Skeletal muscle satellite cell (primary cell): ENCODE measurements around the gene NAAA.

Experiments used
- H3K27me3 ChIP-seq: 2 replicates; pipeline ENCODE4 v1.7.0; 2013; ENCODE audit warnings: low read length; ENCODE audit not compliant: control insufficient read depth, insufficient read depth
- H3K36me3 ChIP-seq: 2 replicates; pipeline ENCODE4 v1.7.0; 2013; ENCODE audit warnings: mild to moderate bottlenecking, control low read depth, low read length; ENCODE audit not compliant: insufficient read depth
- H3K4me1 ChIP-seq: 2 replicates; pipeline ENCODE4 v1.7.0; 2013; ENCODE audit warnings: low read length; ENCODE audit not compliant: control insufficient read depth, insufficient read depth
- H3K4me2 ChIP-seq: 2 replicates; pipeline ENCODE4 v1.7.0; 2013; ENCODE audit warnings: mild to moderate bottlenecking, low read length
- H3K4me3 ChIP-seq: 2 replicates; pipeline ENCODE4 v1.7.0; 2013; ENCODE audit warnings: low read length
- H3K9ac ChIP-seq: 2 replicates; pipeline ENCODE4 v1.7.0; 2013; ENCODE audit warnings: mild to moderate bottlenecking, low read depth, low read length, moderate library complexity
- H3K9me3 ChIP-seq: replicated peaks from 2 replicates; pipeline ENCODE4 v1.7.0; 2013; ENCODE audit warnings: mild to moderate bottlenecking, control low read depth, low read length

The NAAA gene

GRCh38 chr4:75889537-75890199, 51.1 kb downstream of the NAAA start:
- no peak overlapping the region for H3K9ac ChIP-seq
- no peaks in the 10 kb centered on the region for H3K36me3 ChIP-seq
- no peak overlapping the region for H3K4me3 ChIP-seq
- H3K4me2 ChIP-seq, result no peak overlapping the region
- H3K4me1 ChIP-seq, result no peaks in the 10 kb centered on the region
- H3K9me3 ChIP-seq, result no peaks in the 10 kb centered on the region
- H3K27me3 ChIP-seq, result peaks cover 34% of the 10 kb centered on the region

DNA sequence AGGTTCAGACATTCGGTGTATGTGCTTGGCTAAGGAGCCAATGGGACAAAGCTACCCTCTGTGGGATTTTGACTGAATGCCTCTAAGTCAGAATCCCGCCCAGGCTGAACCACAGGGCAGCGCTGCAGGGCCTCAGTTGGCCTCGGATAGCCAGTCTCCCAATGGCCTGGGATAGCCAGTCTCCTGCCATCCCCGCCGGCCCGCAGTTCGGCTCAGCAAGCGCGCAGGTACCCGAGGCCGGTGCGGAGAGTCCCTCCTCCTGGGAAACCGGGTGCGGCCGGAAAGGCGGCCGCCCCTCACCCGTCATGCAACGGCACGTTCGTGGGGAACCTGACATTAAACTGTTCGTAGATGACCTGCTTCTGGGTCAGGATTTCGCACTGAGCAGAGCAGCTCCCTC, 54.7 kb downstream of the NAAA start:
- Histone ChIP-seq H3K4me3 (no peak overlapping the region), H3K4me2 (no peak overlapping the region), H3K9ac (no peak overlapping the region), H3K4me1 (no peaks in the 10 kb centered on the region), H3K9me3 (no peaks in the 10 kb centered on the region), H3K36me3 (no peaks in the 10 kb centered on the region), H3K27me3 (peaks cover 36% of the 10 kb centered on the region)

DNA sequence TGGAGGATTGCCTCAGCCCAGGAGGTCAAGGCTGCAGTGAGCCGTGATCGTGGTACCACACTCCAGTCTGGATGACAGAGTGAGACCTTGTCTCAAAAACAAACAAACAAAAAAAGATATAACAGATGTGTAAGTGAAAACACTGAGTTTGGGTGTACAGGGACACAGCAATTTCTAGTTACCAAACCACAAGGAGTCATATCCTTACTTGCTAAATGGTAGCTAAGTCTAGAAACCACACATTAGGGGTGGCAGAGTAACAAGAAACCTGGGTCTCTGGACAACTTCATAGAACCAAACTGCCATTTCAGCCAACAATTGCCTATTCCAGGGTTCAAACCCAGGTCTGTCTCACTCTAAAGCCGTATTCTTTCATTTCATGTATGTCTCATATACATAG, 59.3 kb downstream of the NAAA start:
- no peak overlapping the region for H3K9ac ChIP-seq
- H3K4me3 ChIP-seq, result no peak overlapping the region
- no peaks in the 10 kb centered on the region for H3K36me3 ChIP-seq
- H3K27me3 ChIP-seq, result peaks cover 33% of the 10 kb centered on the region
- no peak overlapping the region for H3K4me2 ChIP-seq
- H3K9me3 ChIP-seq, result no peaks in the 10 kb centered on the region
- H3K4me1 ChIP-seq, result no peaks in the 10 kb centered on the region

GRCh38 chr4:75880278-75880677, 60.5 kb downstream of the NAAA start:
- H3K36me3 ChIP-seq, result no peaks in the 10 kb centered on the region
- H3K4me3 ChIP-seq, result no peak overlapping the region
- no peaks in the 10 kb centered on the region for H3K4me1 ChIP-seq
- H3K9me3 ChIP-seq, result no peaks in the 10 kb centered on the region
- H3K27me3 ChIP-seq, result peaks cover 40% of the 10 kb centered on the region
- H3K9ac ChIP-seq, result no peak overlapping the region
- H3K4me2 ChIP-seq, result no peak overlapping the region

DNA sequence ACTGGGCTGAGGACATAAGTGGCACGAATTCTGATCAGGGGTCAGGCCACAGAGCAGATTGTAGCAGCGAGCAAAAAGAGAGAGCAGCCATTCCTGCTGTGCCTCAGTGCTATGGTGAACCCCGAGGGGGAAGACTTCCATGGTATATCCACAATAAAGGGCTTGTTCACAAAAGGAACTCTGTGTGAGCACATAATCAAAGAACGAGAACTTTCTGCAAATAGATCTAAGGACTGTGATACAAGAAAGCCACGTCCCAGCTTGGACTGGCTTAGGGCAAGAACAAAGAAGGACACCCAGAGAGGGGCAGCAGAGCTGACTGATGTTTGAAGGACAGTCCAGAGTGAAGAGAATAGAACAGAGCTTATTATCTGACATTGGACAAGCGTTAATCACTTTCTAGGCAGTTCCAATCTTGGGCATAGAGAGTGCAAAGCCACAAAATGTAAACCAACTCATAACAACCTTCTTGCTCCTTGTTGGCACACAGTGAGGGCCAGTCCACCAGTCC, 62.5 kb downstream of the NAAA start:
- Histone ChIP-seq H3K4me3 (no peak overlapping the region), H3K36me3 (no peaks in the 10 kb centered on the region), H3K9me3 (no peaks in the 10 kb centered on the region), H3K4me1 (no peaks in the 10 kb centered on the region), H3K4me2 (no peak overlapping the region), H3K27me3 (peaks cover 40% of the 10 kb centered on the region), H3K9ac (no peak overlapping the region)

DNA sequence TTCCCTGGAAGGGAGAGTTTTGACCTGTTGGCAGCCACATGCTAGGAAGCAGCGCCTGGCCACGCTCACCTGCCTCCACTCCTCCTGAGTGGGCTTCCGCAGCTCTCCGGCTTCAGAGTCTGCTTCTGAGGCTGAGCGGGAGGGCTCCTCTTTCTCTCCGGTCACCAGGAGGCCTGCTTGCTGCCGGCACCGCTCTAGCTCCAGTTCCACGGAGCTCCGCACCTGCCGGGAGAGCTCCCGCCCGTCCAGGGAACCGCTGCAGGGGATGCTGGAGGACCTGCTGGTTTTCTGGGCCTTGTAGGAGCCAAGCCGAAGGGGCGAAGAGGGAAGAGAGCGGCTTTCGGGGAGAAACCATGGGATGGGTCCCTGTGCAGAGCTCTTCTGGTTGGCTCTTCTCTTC, 64.6 kb downstream of the NAAA start:
- no peaks in the 10 kb centered on the region for H3K36me3 ChIP-seq
- no peak overlapping the region for H3K4me2 ChIP-seq
- H3K27me3 ChIP-seq, result peaks cover 38% of the 10 kb centered on the region
- no peaks in the 10 kb centered on the region for H3K9me3 ChIP-seq
- H3K4me3 ChIP-seq, result no peak overlapping the region
- H3K4me1 ChIP-seq, result no peaks in the 10 kb centered on the region
- H3K9ac ChIP-seq, result no peak overlapping the region

DNA sequence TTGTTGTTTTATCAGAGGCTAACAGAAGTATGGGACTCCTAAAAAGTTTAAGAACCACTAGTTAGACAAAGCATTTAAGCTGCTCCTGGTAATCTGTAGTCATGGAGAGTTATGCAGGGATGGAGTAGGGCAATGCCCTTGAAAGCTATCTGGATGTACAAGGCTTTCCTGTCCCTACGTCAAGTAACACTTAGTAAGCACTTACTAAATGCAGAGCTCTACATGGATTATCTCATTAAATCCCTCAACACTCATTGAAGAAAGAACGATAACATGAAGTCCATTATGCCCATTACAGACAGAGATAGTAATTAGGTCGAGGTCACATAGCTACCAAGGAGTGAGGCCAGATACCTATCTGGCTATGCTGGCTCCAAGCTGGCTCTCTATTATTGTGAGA, 71.7 kb downstream of the NAAA start:
- no peaks in the 10 kb centered on the region for H3K9me3 ChIP-seq
- no peaks in the 10 kb centered on the region for H3K36me3 ChIP-seq
- no peak overlapping the region for H3K4me3 ChIP-seq
- H3K9ac ChIP-seq, result no peak overlapping the region
- H3K4me1 ChIP-seq, result no peaks in the 10 kb centered on the region
- peaks cover 15% of the 10 kb centered on the region for H3K27me3 ChIP-seq
- no peak overlapping the region for H3K4me2 ChIP-seq

GRCh38 chr4:75867130-75867529, 73.7 kb downstream of the NAAA start:
- no peak overlapping the region for H3K9ac ChIP-seq
- no peak overlapping the region for H3K4me3 ChIP-seq
- H3K4me1 ChIP-seq, result no peaks in the 10 kb centered on the region
- peaks cover 15% of the 10 kb centered on the region for H3K27me3 ChIP-seq
- no peak overlapping the region for H3K4me2 ChIP-seq
- no peaks in the 10 kb centered on the region for H3K9me3 ChIP-seq
- no peaks in the 10 kb centered on the region for H3K36me3 ChIP-seq
